WTC11 (cell line): Measurements from ENCODE around the gene KLHL35. TPM values are rescaled to one million over a fixed set of nuclear protein-coding genes. Genes with fewer than 3 reads are reported as not detected.
A peak's percentile ranks its signal among the peaks of the same experiment; 100 is the strongest.

ENCODE experiments used
- ATAC-seq: fragments of 200-7000 bp; cut with Tn5 transposase; 2 replicates; pipeline ENCODE4 v1.10.0; 2021; ENCODE audit warnings: mild to moderate bottlenecking, moderate library complexity
- CTCF ChIA-PET: fragments of 300-600 bp; sonication (Branson Sonifier 250); formaldehyde crosslinking; loops from one replicate; lab custom pipeline; 2021; ENCODE audit warnings: antibody characterized with exemption; lab: Charles Lee
- POLR2A ChIA-PET: fragments of 350-600 bp; sonication (Branson Sonifier 250); formaldehyde crosslinking; loops from one replicate; lab custom pipeline; 2021; ENCODE audit warnings: antibody characterized with exemption; lab: Charles Lee
- DNase-seq: peaks from one replicate; pipeline ENCODE4 v3.0.0; 2021; ENCODE audit warnings: low spot score
- H3K27ac Mint-ChIP-seq: 2 replicates; pipeline ENCODE4 v1.8.0; 2021; ENCODE audit warnings: mixed read lengths
- H3K27me3 Mint-ChIP-seq: 2 replicates; pipeline ENCODE4 v1.8.0; 2021; ENCODE audit warnings: low read depth, mild to moderate bottlenecking, moderate library complexity, mixed read lengths
- H3K36me3 Mint-ChIP-seq: 2 replicates; pipeline ENCODE4 v1.8.0; 2021; ENCODE audit warnings: mixed read lengths
- H3K4me1 Mint-ChIP-seq: 2 replicates; pipeline ENCODE4 v1.8.0; 2022; ENCODE audit warnings: mixed read lengths
- H3K4me3 Mint-ChIP-seq: 2 replicates; pipeline ENCODE4 v1.8.0; 2021; ENCODE audit warnings: mild to moderate bottlenecking, moderate library complexity, mixed read lengths
- H3K9me3 Mint-ChIP-seq: 2 replicates; pipeline ENCODE4 v1.8.0; 2021; ENCODE audit warnings: mixed read lengths
- ARID4B ChIP-seq: sonication (generic); formaldehyde crosslinking; IDR thresholded peaks from 2 replicates; pipeline ENCODE4 v1.8.0; 2023; ENCODE audit warnings: missing genetic modification reagents, mild to moderate bottlenecking, borderline replicate concordance
- CBFB ChIP-seq: sonication (generic); formaldehyde crosslinking; IDR thresholded peaks from 2 replicates; pipeline ENCODE4 v1.8.1; 2022; ENCODE audit warnings: mild to moderate bottlenecking, low read depth, missing genetic modification reagents
- E2F1 ChIP-seq: sonication (generic); formaldehyde crosslinking; IDR thresholded peaks from 2 replicates; pipeline ENCODE4 v1.8.0; 2022; ENCODE audit warnings: mild to moderate bottlenecking, missing genetic modification reagents
- E2F4 ChIP-seq: sonication (generic); formaldehyde crosslinking; IDR thresholded peaks from 2 replicates; pipeline ENCODE4 v1.8.1; 2022; ENCODE audit warnings: low read depth, mild to moderate bottlenecking, moderate library complexity, missing genetic modification reagents, borderline replicate concordance
- FOXK1 ChIP-seq: sonication (generic); formaldehyde crosslinking; IDR thresholded peaks from 2 replicates; pipeline ENCODE4 v1.8.0; 2022; ENCODE audit warnings: mild to moderate bottlenecking, moderate library complexity, missing genetic modification reagents
- FOXP4 ChIP-seq: sonication (generic); formaldehyde crosslinking; IDR thresholded peaks from 2 replicates; pipeline ENCODE4 v1.8.0; 2022; ENCODE audit warnings: mild to moderate bottlenecking, missing genetic modification reagents
- HMGXB4 ChIP-seq: sonication (generic); formaldehyde crosslinking; IDR thresholded peaks from 2 replicates; pipeline ENCODE4 v1.8.1; 2023; ENCODE audit warnings: mild to moderate bottlenecking, moderate library complexity, missing genetic modification reagents
- JUN ChIP-seq: sonication (generic); formaldehyde crosslinking; IDR thresholded peaks from 2 replicates; pipeline ENCODE4 v1.8.0; 2023; ENCODE audit warnings: mild to moderate bottlenecking, missing genetic modification reagents
- MAX ChIP-seq: sonication (generic); formaldehyde crosslinking; IDR thresholded peaks from 2 replicates; pipeline ENCODE4 v1.8.0; 2022; ENCODE audit warnings: mild to moderate bottlenecking, missing genetic modification reagents
- NFE2L1 ChIP-seq: sonication (generic); formaldehyde crosslinking; IDR thresholded peaks from 2 replicates; pipeline ENCODE4 v1.8.1; 2023; ENCODE audit warnings: missing genetic modification reagents
- NR3C1 ChIP-seq: sonication (generic); formaldehyde crosslinking; conservative IDR thresholded peaks from 2 replicates; pipeline ENCODE4 v1.8.1; 2023; ENCODE audit warnings: low read depth, mild to moderate bottlenecking, missing genetic modification reagents
- PRRX2 ChIP-seq: fragments of 250-450 bp; sonication (Bioruptor Pico); IDR thresholded peaks from 2 replicates; pipeline ENCODE4 v1.8.0; 2021; ENCODE audit warnings: mild to moderate bottlenecking
- RELA ChIP-seq: sonication (generic); formaldehyde crosslinking; IDR thresholded peaks from 2 replicates; pipeline ENCODE4 v1.8.1; 2022; ENCODE audit warnings: missing genetic modification reagents, mild to moderate bottlenecking, borderline replicate concordance
- TCF7 ChIP-seq: sonication (generic); formaldehyde crosslinking; IDR thresholded peaks from 2 replicates; pipeline ENCODE4 v1.8.0; 2022; ENCODE audit warnings: mild to moderate bottlenecking, low read depth, missing genetic modification reagents, moderate library complexity
- TP53 ChIP-seq: sonication (generic); formaldehyde crosslinking; IDR thresholded peaks from 2 replicates; pipeline ENCODE4 v1.8.1; 2023; ENCODE audit warnings: mild to moderate bottlenecking, missing genetic modification reagents
- ZBTB21 ChIP-seq: sonication (generic); formaldehyde crosslinking; IDR thresholded peaks from 2 replicates; pipeline ENCODE4 v1.8.1; 2023; ENCODE audit warnings: mild to moderate bottlenecking, missing genetic modification reagents, borderline replicate concordance
- ZNF263 ChIP-seq: sonication (generic); formaldehyde crosslinking; IDR thresholded peaks from 2 replicates; pipeline ENCODE4 v1.8.1; 2022; ENCODE audit warnings: low read depth, mild to moderate bottlenecking, moderate library complexity, missing genetic modification reagents
- ZNF423 ChIP-seq: fragments of 250-450 bp; sonication (Bioruptor Pico); IDR thresholded peaks from 2 replicates; pipeline ENCODE4 v2.1.2; 2022; ENCODE audit warnings: mild to moderate bottlenecking, moderate library complexity
- ZNF425 ChIP-seq: fragments of 250-450 bp; sonication (Bioruptor Pico); conservative IDR thresholded peaks from 2 replicates; pipeline ENCODE4 v1.9.0; 2021; ENCODE audit warnings: mild to moderate bottlenecking
- total RNA-seq: library from RNA; stranded (reverse); gene quantifications from 3 replicates; pipeline ENCODE4 v1.2.3, GENCODE V29; 2021

Gene KLHL35
- total RNA-seq, 1 experiment from 2014 or later = 0.22 TPM

GRCh38 chr11:75425422-75425821 is 7.6 kb downstream of the KLHL35 start:
- Mint-ChIP-seq H3K27me3 (peaks cover 42% of the 10 kb centered on the region), H3K4me1 (peaks cover 21% of the 10 kb centered on the region), H3K9me3 (peaks cover 9% of the 10 kb centered on the region), H3K4me3 (no peak overlapping the region), H3K36me3 (peaks cover 28% of the 10 kb centered on the region), H3K27ac (no peak overlapping the region)
- ATAC-seq (peak; percentile 73), DNase-seq (peak; percentile 81)
- TF ChIP-seq E2F4 (CRISPR knock-in tag) (no peak), ZNF423 (CRISPR knock-in tag) (0 out of 2 replicates have a peak, but pooled peaks have one; percentile 16), NFE2L1 (CRISPR knock-in tag) (no peak), FOXK1 (CRISPR knock-in tag) (no peak), FOXP4 (CRISPR knock-in tag) (peak; percentile 21; the same call in 1 of the 2 replicates), RELA (peak; percentile 84; the same call in 1 of the 2 replicates), HMGXB4 (CRISPR knock-in tag) (peak; percentile 58), E2F1 (0 out of 2 replicates have a peak, but pooled peaks have one; percentile 35), MAX (CRISPR knock-in tag) (peak; percentile 54)
- ChIA-PET CTCF (interaction anchor here (0.5 to 2.6 kb wide), 49 partner anchors 8 to 285 kb away, joined by 3 to 39 read pairs (median 4); partner anchors contain the start of genes GDPD5, KLHL35 and TPBGL), POLR2A (interaction anchor here (0.7 to 1.3 kb wide), 6 partner anchors 9 to 149 kb away, joined by 3 to 14 read pairs (median 4); no protein-coding TSS in a partner anchor)

GRCh38 chr11:75424396-75424795 is 8.6 kb downstream of the KLHL35 start:
- Mint-ChIP-seq H3K9me3 (peaks cover 8% of the 10 kb centered on the region), H3K36me3 (peaks cover 29% of the 10 kb centered on the region), H3K4me3 (no peak overlapping the region), H3K4me1 (peaks cover 20% of the 10 kb centered on the region), H3K27me3 (peaks cover 37% of the 10 kb centered on the region), H3K27ac (no peak overlapping the region)
- ATAC-seq (no peak), DNase-seq (no peak)
- ChIA-PET CTCF (interaction anchor here (0.6 to 2.6 kb wide), 8 partner anchors 7 to 176 kb away, joined by 3 to 39 read pairs (median 15); no protein-coding TSS in a partner anchor), POLR2A (no interaction called here)
- TF ChIP-seq NR3C1 (CRISPR knock-in tag) = no peak
- no peak for TF ChIP-seq FOXP4 (CRISPR knock-in tag)
- TF ChIP-seq ZBTB21 (CRISPR knock-in tag) = no peak
- TF ChIP-seq JUN = no peak
- TF ChIP-seq TCF7 = no peak
- no peak for TF ChIP-seq CBFB (CRISPR knock-in tag)
- no peak for TF ChIP-seq PRRX2 (CRISPR knock-in tag)
- no peak for TF ChIP-seq TP53 (CRISPR knock-in tag)
- no peak for TF ChIP-seq ZNF263 (CRISPR knock-in tag)
- TF ChIP-seq ARID4B (CRISPR knock-in tag) = no peak
- no peak for TF ChIP-seq ZNF425 (CRISPR knock-in tag)
